Neural progenitor cell (in vitro differentiated cells): ENCODE results near the gene BDH1. TPM values are rescaled to one million over a fixed set of nuclear protein-coding genes. Genes with fewer than 3 reads are reported as not detected.
"Not testable (repeated sequence)": the region's sequence is repeated elsewhere in the genome, so short reads cannot be mapped to it uniquely, and the experiment has no call there.

Experiments
- DNase-seq: peaks from one replicate; pipeline ENCODE4 v3.0.0-alpha.2; 2016; ENCODE audit warnings: low spot score
- H2AFZ ChIP-seq: fragments of 200-600 bp; sonication (generic); replicated peaks from 2 replicates; pipeline ENCODE4 v1.6.1; 2016; ENCODE audit warnings: antibody characterized with exemption
- H3F3A ChIP-seq: fragments of 200-600 bp; sonication (generic); 2 replicates; pipeline ENCODE4 v1.6.1; 2016; ENCODE audit warnings: antibody characterized with exemption, low read depth
- H3K27ac ChIP-seq: fragments of 200-600 bp; sonication (generic); 2 replicates; pipeline ENCODE4 v1.5.1; 2016; ENCODE audit warnings: mild to moderate bottlenecking
- H3K27me3 ChIP-seq: fragments of 200-600 bp; sonication (generic); 2 replicates; pipeline ENCODE4 v1.6.1; 2016; ENCODE audit warnings: mild to moderate bottlenecking, moderate library complexity
- H3K36me3 ChIP-seq: fragments of 200-600 bp; sonication (generic); 2 replicates; pipeline ENCODE4 v1.5.1; 2016
- H3K4me1 ChIP-seq: fragments of 200-600 bp; sonication (generic); 2 replicates; pipeline ENCODE4 v1.6.1; 2016; ENCODE audit warnings: mixed run types
- H3K4me2 ChIP-seq: fragments of 200-600 bp; sonication (generic); 2 replicates; pipeline ENCODE4 v1.6.1; 2016
- H3K4me3 ChIP-seq: fragments of 200-600 bp; sonication (generic); 2 replicates; pipeline ENCODE4 v1.5.1; 2016
- H3K79me2 ChIP-seq: fragments of 200-600 bp; sonication (generic); 2 replicates; pipeline ENCODE4 v1.6.1; 2016; ENCODE audit warnings: low read depth
- H3K9ac ChIP-seq: fragments of 200-600 bp; sonication (generic); 2 replicates; pipeline ENCODE4 v1.6.1; 2016
- H3K9me3 ChIP-seq: fragments of 200-600 bp; sonication (generic); 2 replicates; pipeline ENCODE4 v1.5.1; 2016; ENCODE audit warnings: low read depth
- H4K20me1 ChIP-seq: fragments of 200-600 bp; sonication (generic); 2 replicates; pipeline ENCODE4 v1.6.1; 2016; ENCODE audit warnings: low read depth
- H3K27ac Mint-ChIP-seq: 3 replicates; pipeline ENCODE4 v1.8.0; 2021; ENCODE audit warnings: mixed read lengths
- H3K27me3 Mint-ChIP-seq: 2 replicates; pipeline ENCODE4 v1.8.0; 2022; ENCODE audit warnings: low read depth, mild to moderate bottlenecking, inconsistent platforms, moderate library complexity, mixed read lengths; ENCODE audit not compliant: insufficient read depth
- H3K36me3 Mint-ChIP-seq: 3 replicates; pipeline ENCODE4 v1.8.0; 2021; ENCODE audit warnings: mixed read lengths
- H3K4me1 Mint-ChIP-seq: 3 replicates; pipeline ENCODE4 v1.8.0; 2021; ENCODE audit warnings: mixed read lengths
- H3K4me3 Mint-ChIP-seq: 3 replicates; pipeline ENCODE4 v1.8.0; 2021; ENCODE audit warnings: mild to moderate bottlenecking, moderate library complexity, mixed read lengths
- H3K9me3 Mint-ChIP-seq: 3 replicates; pipeline ENCODE4 v1.8.0; 2020; ENCODE audit warnings: mixed read lengths
- CTCF ChIP-seq: fragments of 200-600 bp; sonication (generic); IDR thresholded peaks from 2 replicates; pipeline ENCODE4 v1.5.1; 2017; ENCODE audit warnings: antibody characterized with exemption, mild to moderate bottlenecking
- EZH2 ChIP-seq: fragments of 200-600 bp; sonication (generic); IDR thresholded peaks from 2 replicates; pipeline ENCODE4 v1.6.1; 2017; ENCODE audit warnings: antibody characterized with exemption, mild to moderate bottlenecking, moderate library complexity
- EZH2phosphoT487 ChIP-seq: fragments of 200-600 bp; sonication (generic); IDR thresholded peaks from 2 replicates; pipeline ENCODE4 v1.6.1; 2017; ENCODE audit warnings: antibody characterized with exemption
- total RNA-seq: library from RNA; depleted of rRNA; stranded (reverse); fragments of >200 nt; gene quantifications from 2 replicates; pipeline ENCODE4 v1.2.3, GENCODE V29; 2015; ENCODE audit warnings: low replicate concordance

The BDH1 gene
- total RNA-seq, 1 donor from 2014 or later: 19.4 TPM

GRCh38 chr3:197578376-197578775 lies 22.6 kb upstream of the BDH1 start:
- TF ChIP-seq EZH2phosphoT487: no peak
- TF ChIP-seq EZH2: no peak
- no peak for TF ChIP-seq CTCF
- Mint-ChIP-seq H3K4me3 (no peak overlapping the region), H3K27me3 (peaks cover 8% of the 10 kb centered on the region), H3K9me3 (peaks cover 15% of the 10 kb centered on the region), H3K36me3 (peaks cover 1% of the 10 kb centered on the region), H3K4me1 (no peaks in the 10 kb centered on the region), H3K27ac (no peak overlapping the region)
- H3K4me1 ChIP-seq: peaks cover 2% of the 10 kb centered on the region
- no peak overlapping the region for H3K4me2 ChIP-seq
- H3K27me3 ChIP-seq: no peaks in the 10 kb centered on the region
- no peak overlapping the region for H3K27ac ChIP-seq
- no peaks in the 10 kb centered on the region for H3K79me2 ChIP-seq
- H3F3A ChIP-seq: no peaks in the 10 kb centered on the region
- H3K9ac ChIP-seq: no peak overlapping the region
- no peak for DNase-seq
- H3K36me3 ChIP-seq: no peaks in the 10 kb centered on the region
- H2AFZ ChIP-seq: no peak overlapping the region
- H4K20me1 ChIP-seq: no peaks in the 10 kb centered on the region
- H3K4me3 ChIP-seq: no peak overlapping the region
- H3K9me3 ChIP-seq: no peaks in the 10 kb centered on the region

- H3K9me3 ChIP-seq: no peaks in the 10 kb centered on the region
- H3K36me3 Mint-ChIP-seq: peaks cover 1% of the 10 kb centered on the region
- peaks cover 2% of the 10 kb centered on the region for H3K4me1 ChIP-seq
- no peaks in the 10 kb centered on the region for H3K36me3 ChIP-seq
- H3K4me3 ChIP-seq: no peak overlapping the region
- H3K4me2 ChIP-seq: no peak overlapping the region
- no peak overlapping the region for H2AFZ ChIP-seq
- no peaks in the 10 kb centered on the region for H3F3A ChIP-seq
- no peak overlapping the region for H3K4me3 Mint-ChIP-seq
- H3K27me3 Mint-ChIP-seq: peaks cover 7% of the 10 kb centered on the region
- H3K9ac ChIP-seq: no peak overlapping the region
- H3K9me3 Mint-ChIP-seq: peaks cover 15% of the 10 kb centered on the region
- no peaks in the 10 kb centered on the region for H3K79me2 ChIP-seq
- no peaks in the 10 kb centered on the region for H3K4me1 Mint-ChIP-seq
- TF ChIP-seq EZH2phosphoT487: no peak
- no peak for TF ChIP-seq CTCF
- no peak for TF ChIP-seq EZH2
- no peak overlapping the region for H3K27ac ChIP-seq
- DNase-seq: no peak
- no peak overlapping the region for H3K27ac Mint-ChIP-seq
- H4K20me1 ChIP-seq: no peaks in the 10 kb centered on the region
- H3K27me3 ChIP-seq: no peaks in the 10 kb centered on the region
These were observed 21.8 kb upstream of the BDH1 start for GRCh38 chr3:197577366-197578074.

GRCh38 chr3:197576838-197577237 lies 21.1 kb upstream of the BDH1 start:
- Mint-ChIP-seq H3K27me3 (peaks cover 8% of the 10 kb centered on the region), H3K27ac (no peak overlapping the region), H3K9me3 (peaks cover 15% of the 10 kb centered on the region), H3K4me3 (peak overlapping the region; percentile 6), H3K4me1 (no peaks in the 10 kb centered on the region), H3K36me3 (peaks cover 1% of the 10 kb centered on the region)
- Histone ChIP-seq H4K20me1 (no peaks in the 10 kb centered on the region), H3K36me3 (no peaks in the 10 kb centered on the region), H3K4me2 (no peak overlapping the region), H3K4me3 (no peak overlapping the region), H3K79me2 (no peaks in the 10 kb centered on the region), H3K27me3 (no peaks in the 10 kb centered on the region), H3K4me1 (peaks cover 2% of the 10 kb centered on the region), H3F3A (no peaks in the 10 kb centered on the region), H3K27ac (no peak overlapping the region), H3K9ac (no peak overlapping the region), H3K9me3 (no peaks in the 10 kb centered on the region), H2AFZ (peak overlapping the region; percentile 34)
- no peak for TF ChIP-seq EZH2phosphoT487
- DNase-seq: no peak

- DNase-seq: no peak
- H3K36me3 Mint-ChIP-seq: peaks cover 1% of the 10 kb centered on the region
- H3K4me3 Mint-ChIP-seq: no peak overlapping the region
- no peak overlapping the region for H3K27ac Mint-ChIP-seq
- H3K9ac ChIP-seq: no peak overlapping the region
- H3K36me3 ChIP-seq: no peaks in the 10 kb centered on the region
- no peaks in the 10 kb centered on the region for H4K20me1 ChIP-seq
- peak overlapping the region; percentile 30 for H2AFZ ChIP-seq
- no peaks in the 10 kb centered on the region for H3K27me3 ChIP-seq
- no peak overlapping the region for H3K4me3 ChIP-seq
- H3K27me3 Mint-ChIP-seq: peaks cover 8% of the 10 kb centered on the region
- peaks cover 15% of the 10 kb centered on the region for H3K9me3 Mint-ChIP-seq
- H3K4me2 ChIP-seq: no peak overlapping the region
- H3F3A ChIP-seq: no peaks in the 10 kb centered on the region
- no peak overlapping the region for H3K27ac ChIP-seq
- no peak for TF ChIP-seq CTCF
- TF ChIP-seq EZH2: no peak
- no peak for TF ChIP-seq EZH2phosphoT487
- no peaks in the 10 kb centered on the region for H3K79me2 ChIP-seq
- no peaks in the 10 kb centered on the region for H3K4me1 Mint-ChIP-seq
- no peaks in the 10 kb centered on the region for H3K9me3 ChIP-seq
- H3K4me1 ChIP-seq: peaks cover 2% of the 10 kb centered on the region
These were observed 19.6 kb upstream of the BDH1 start for GRCh38 chr3:197575362-197575761.

- not testable (repeated sequence) for H3K9me3 ChIP-seq, H3K27ac ChIP-seq, H3K27ac Mint-ChIP-seq, H3F3A ChIP-seq, H3K27me3 Mint-ChIP-seq, H3K4me1 Mint-ChIP-seq, DNase-seq, H3K4me3 ChIP-seq, H3K36me3 ChIP-seq, H3K36me3 Mint-ChIP-seq, H3K9ac ChIP-seq, H4K20me1 ChIP-seq, H3K27me3 ChIP-seq, H3K4me2 ChIP-seq, H3K4me3 Mint-ChIP-seq, H3K4me1 ChIP-seq, H3K79me2 ChIP-seq
- peaks cover 22% of the 10 kb centered on the region for H3K9me3 Mint-ChIP-seq
- H2AFZ ChIP-seq: peak overlapping the region; percentile 30
These were observed 18.7 kb upstream of the BDH1 start for GRCh38 chr3:197574396-197574991.
